ENCODE measurements around the gene ETS1.

The ETS1 gene

DNA sequence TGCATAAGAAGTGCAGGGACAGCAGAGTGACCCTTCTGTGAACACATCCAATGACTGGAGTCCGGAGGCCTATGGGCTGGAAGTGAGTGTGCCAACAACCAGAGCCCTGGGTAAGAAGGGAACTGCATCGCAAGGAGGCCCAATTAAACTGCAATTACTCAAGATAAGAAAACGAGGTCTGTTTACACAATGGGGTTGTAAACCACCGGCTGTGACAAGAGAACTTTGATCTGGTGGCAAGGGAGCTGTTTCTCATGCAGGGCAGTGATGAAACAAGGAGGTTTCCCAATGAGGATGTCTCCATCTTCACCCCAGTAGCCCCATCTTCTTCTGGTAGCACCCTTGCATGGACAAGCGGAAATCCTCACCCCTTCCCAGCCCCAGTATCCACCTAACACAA, 21.5 kb downstream of the ETS1 start:
- DNase-seq, result no peak

DNA sequence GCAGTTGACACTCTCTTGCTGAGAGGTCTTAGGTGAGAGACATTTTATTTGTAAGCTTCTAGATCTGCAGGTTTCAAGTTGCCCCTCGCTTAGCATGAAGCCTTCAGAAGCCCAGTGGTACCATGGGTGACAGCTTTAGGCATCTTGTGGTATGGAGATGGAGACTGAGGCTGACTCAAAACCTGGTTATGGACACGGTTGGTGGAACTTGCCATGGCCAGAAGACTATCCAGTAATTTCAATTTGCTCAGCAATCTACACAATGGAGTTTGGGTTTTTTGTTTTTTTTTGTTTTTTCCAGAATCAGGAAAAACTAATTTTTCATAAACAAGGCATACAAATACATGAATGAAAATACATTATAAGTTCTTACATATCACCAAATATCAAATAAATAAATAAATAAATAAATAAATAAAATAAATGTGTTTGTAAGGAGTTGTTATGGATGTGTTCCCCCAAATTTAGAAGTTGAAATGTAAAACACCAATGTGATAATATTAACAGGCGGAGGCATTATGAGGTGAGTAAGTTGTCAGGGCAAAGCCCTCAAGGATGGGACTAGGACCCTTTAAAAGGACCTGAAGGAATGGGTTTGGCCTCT, 22.6 kb downstream of the ETS1 start:
- no peak for DNase-seq

DNA sequence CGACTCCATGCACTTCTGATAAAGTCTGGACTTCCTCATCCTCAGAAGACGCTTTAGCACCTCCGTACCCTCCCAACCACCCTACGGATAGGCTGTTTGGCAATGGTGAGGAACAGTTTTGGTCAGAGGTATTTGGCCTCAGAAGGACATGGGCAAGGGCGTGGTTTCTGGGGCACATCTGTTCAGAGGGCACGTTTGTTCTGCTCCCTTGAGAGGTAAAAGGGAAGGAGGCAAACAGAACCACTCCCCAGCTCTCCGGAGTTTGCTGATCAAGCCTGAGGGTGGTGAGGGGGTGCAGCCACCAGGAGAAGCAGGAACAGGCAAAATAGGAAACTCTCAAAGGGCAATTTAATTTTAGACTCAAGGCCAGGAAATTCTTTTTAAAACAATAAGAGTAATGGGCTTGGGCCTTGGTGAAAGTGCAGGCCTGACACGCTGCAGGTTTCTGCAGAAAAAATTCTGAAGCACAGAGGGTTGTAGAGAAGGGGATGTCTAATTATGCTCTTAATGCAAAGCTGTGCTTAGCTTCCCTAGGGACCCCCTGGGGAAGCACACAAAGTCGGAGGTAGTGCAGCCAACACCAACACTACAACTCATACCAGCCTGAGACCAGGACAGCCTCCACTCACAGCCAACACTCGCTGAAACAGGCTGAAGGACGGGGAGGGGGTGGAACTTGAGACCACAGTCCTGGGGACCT, 23.3 kb downstream of the ETS1 start:
- DNase-seq, result no peak

DNA sequence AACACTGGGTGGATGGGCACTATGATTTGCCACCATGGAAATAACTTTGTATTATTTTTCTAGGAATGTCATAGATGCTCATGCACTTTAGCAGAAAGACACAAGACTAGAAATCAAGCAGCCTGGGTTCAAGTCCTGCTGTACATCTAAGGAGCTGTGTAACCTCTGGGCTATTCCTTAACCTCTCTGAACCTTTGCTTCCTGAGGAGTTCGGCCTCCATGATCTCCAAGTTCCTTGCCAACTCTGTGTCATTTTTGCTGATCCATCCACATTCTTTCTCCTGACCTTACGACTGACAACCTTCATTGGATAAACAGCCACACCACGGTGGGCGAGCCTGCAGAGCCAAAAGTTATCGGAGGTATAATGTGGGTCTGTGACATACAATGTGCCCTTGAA, 24.1 kb downstream of the ETS1 start:
- DNase-seq, result no peak

DNA sequence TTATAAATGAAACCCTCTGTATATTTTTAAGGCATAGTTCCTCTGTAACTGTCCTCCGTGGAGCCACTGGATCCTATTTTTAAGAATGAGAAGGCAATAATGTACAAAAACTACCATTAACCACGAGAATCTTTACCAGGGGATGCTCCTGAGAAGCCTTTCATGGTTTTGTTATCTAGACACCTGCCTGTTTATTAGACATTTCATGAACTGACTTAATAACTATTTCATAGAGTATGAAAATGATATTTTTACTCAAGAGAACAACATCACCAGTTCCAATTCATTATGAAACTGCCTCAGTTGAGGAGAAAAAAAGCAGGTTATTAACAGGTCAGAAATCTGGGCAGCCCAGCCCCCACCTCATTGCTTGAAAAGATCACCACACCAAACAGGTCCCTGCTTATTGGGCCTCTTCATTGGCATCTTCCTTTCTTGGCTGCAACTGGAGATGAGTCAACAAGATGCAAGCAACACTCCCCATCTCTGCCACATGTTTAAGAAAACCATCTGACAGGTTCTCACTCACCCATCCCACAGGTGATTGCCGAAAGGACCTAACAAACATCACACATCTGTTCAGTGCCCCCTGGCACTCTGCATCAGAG, 27.8 kb downstream of the ETS1 start:
- DNase-seq, result no peak

DNA sequence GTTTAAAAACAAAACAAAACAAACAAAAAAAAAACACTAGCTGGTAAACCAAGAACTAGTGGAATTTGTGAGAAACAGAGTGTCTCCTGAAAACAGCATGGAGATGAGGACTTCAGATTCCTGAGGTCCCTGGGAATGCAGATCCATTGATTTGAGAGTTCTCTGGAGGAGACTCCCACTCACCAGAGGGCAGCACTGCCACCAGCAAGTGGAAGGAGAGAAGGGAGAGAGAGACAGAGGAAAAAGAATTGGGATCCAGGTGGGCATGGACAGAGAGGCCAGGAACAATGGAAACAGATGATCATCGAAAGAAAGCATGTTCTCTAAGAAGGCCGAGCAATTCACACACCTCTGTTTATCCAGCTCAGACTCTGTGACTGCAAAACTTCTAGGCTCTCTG, 31.8 kb downstream of the ETS1 start:
- DNase-seq, result no peak

DNA sequence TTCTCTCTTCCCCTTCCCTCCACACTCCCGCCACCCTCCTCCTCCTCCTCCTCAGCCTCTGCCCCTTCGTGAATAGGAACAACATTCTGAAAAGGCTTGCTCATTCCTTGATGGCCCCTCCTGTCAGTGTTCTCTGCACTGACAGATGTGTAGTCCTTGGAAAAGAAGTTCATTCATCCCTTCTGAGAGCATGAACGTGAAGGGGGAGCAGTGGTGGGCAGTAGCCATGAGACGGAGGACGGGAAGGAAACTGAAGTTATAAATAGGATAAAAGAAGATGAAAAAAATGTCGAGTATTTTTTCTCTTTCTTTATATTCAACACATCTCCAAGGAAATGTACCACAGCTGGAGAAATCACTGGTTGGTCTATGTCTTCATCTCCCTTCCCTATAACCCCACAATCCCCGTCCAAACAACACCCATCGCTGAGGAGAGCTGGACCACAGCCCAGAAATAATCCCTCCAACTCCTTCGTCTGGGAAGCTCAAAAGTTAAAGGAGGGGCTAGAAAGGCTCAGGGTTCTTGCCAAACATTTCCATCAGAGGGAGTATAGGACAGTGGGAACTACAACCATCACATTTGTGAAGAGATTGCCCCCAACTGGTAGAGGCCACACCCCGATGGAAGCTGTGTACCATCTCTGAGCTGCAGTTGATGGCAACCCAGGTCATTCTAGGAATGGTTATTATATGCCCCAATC, 33.5 kb downstream of the ETS1 start:
- DNase-seq, result peak; percentile 34

DNA sequence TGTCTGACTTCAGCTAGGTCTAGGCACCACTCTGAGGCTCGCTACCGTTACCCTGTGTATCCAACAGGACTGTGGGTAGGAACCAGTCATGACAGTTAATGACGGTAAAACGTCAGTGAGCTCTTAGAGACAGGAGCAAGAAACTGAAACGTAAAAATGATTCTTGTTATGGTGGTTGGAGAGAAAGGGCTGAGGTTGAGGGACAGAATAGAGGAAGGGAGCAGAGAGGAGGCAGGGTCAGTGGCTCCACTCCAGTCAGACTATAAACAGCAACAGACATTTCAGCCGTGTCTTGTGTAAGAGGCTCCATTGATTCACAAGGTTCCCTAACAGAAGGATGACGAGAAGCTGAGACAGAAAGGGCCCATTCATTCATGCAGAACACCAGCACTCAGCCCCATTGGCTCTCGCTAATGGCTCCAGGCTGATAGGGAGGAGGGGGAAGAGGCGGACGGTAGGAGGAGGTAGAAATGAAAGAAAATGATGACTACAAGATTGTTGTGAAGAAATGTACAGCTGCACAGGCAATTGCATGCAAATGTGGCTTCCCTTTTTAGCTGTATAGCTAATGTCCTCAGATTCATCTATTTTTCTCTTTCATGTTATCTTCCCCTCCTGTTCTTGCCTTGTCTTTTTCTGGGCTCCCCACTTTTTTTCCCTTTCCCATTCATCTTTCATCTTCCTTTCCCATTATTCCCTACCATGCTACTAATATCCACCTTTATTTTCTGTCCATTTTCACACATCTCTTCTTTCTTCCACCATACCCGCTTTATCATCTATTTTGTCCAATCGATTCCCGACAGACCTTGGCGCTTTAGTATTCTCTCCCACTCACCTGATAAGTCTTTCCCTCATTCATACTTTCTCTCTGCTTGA, 34.3 kb downstream of the ETS1 start:
- DNase-seq, result peak; percentile 51

DNA sequence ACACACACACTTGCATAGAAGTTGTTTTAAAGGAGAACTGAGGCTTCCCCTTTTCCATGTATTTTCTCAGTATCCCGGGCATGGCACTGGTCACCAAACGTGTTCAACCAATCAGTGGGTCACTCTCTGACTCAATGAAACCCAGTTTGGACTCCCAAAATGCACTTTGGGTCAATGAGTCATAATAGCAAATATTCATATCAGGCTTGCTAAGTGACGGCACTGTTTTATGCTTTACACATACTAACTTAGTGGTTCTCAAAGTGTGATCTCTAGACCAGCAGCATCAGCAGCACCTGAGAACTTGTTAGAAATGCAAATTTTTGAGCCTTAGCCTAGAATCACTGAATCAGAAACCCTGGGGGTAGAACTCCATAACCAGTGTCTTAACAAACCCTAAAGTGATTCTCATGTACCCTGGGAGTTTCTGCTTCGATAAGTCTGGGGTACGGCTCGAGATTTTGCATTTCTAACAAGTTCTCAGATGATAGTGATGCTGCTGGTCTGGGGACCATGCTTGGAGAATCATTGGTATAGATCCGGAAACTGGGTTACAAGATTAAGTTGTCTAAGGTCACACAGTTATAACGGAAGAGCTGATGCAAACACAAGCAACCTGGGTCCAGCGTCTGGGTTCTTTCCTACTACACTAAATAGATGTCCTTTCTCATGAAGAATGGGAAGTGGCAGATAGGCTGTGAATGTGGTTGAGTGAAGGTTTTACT, 35.6 kb downstream of the ETS1 start:
- DNase-seq, result no peak

DNA sequence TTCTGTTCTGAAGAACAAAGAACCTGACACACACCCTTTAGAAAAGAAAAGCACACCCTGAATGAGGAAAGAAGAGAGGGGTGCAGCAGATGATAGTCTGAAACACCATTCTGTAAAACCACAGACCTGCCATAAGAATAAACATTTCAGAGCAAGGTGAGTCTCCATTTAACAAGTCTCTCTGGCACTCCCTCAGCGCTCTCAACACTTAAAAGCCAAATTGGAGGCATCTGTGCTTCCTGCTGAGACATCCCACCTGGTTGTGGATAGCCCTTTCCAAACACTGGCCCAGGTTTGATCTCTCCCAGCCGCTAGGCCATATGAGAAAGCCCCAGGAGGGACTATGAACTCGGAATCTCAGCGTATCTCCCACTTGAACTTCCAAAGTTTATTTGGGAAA, 36.3 kb downstream of the ETS1 start:
- peak; percentile 50 for DNase-seq

DNA sequence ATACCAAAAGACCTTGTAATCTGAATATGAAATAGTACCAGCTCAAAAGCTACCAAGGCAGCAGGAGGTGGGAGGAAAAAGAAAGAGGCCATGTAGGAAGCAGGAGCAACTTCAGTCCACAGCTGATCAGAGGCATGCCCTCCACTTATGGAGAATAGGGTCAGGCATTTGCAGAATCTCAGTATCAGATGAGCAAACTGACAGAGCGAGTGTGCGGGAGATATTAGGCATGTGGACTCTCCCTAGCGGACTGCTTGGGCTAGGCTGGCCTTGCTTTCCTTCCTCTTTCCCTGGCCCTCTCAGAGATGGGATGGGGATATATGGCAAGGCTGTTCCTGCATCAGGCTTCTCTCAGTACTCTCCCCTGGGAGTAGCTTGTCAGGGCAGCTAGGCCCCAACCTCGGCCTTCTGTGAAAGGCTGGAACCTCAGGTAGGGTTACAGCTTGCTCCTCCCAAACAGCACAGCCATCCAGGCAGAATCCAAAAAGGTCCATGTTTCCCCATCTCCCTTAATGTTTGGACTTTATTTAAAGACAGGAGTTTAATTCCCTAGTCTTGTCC, 37.0 kb downstream of the ETS1 start:
- no peak for DNase-seq

DNA sequence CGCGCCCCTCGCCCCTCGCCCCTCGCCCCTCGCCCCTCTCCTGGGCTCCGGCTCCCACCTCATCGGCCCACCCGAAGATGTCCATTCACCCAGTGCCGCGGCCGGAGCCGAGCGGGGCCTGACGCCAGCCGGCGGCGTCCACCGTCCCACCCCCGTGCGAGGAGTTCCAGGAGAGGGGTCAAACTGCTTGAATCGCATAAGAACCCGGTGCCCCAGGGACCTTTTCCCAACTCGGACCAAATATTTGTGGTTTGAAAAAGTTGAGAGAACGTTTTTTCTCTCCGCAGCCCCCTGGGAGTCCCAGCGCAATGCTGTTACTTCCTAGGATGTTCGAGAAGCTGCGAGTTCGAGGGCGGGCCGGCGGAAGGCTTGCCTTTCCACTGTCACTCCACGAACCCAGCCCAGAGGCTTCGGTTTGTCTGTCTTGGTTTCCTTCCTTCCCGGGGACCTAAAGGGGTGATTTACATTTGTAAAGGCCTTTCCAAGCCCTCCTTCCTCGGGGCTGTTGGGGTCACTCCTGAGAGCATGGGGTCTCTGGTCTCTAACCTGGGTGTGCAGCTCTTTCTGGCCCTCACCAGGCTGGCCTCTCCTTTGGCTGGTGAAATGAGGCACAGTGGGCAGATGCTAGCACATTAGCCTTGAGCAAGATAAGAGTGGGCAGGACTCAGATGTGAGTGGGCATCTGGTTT, 38.0 kb downstream of the ETS1 start:
- no peak for DNase-seq

DNA sequence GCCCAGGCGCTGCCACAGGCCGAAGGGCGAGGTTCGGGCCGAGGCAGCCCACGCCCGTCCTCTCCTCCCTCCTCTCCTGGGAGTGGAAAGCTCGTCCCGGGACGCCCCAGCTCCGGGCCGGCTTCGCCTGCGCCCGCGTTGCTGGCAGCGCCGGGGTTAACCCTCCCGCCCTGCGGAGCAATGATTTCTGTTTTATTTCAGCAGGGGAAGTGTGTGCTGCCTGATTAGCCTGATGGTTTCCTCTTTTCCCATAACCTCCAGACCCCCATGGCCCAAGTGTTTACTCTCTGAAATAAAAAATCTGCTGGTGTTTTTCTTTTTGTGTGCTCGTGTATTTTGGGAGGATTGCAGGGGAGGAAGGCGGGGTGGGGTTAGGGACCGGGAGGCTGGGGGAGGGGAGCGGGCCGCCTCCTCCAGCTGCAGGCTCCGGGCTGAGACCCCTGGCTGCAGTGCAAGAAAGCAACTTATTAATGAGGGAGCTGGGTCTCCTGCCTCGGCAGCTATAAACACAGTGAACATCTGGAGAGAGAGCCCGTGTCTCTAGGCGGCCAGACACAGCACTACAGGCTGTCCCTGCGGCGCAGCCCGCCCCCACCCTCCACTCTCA, 38.6 kb downstream of the ETS1 start:
- DNase-seq, result peak; percentile 56

DNA sequence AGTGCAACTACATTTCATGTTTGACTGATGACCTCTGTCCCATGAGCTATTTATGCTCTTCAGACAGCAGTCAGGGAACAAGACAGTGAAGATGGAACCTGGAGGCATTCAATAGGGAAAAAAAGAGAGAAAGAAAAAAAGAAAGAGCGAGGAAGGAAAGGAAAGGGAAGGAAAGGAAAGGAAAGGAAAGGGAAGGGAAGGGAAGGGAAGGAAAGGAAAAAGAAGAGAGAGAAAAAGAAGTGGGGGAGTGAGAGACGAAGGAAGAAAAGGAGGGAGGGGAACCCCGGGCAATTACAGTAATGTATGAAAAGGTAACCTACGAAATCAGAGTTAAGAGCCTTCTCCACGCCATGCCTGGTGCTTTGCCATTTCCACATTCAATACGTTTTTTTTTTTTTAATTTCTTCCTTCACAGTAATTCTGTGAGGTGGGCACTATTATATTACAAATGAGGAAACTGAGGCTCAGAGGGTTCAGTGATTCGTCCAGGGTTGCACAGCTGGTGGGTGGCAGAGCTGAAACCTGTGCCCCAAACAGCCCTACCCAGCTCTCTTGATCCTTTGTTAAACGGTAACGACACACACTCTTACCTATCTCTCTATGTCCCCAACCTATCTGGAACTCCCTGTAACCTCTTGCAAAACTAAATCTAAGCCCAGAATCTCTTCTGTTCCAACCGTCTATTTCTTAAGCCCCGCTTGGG, 39.3 kb downstream of the ETS1 start:
- DNase-seq, result no peak

DNA sequence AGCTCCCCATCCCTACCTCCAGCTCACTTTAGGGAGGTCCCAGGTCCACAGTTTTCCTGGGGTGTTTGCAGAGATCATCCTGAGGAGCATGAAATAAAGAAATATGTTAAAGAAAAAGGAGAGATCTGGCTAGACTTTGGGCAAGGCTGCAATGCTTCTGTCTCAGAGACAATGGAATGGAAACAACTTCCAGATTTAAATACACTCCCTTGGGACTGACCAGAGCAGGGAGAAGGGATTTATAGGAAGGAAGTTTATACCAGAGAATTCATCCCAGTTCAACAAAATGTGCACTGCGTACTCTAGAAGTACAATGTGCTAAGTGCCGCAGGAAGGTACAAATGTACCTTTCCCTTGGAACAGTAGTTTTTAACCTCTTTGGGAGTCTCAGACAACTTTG, 40.4 kb downstream of the ETS1 start:
- DNase-seq, result no peak

DNA sequence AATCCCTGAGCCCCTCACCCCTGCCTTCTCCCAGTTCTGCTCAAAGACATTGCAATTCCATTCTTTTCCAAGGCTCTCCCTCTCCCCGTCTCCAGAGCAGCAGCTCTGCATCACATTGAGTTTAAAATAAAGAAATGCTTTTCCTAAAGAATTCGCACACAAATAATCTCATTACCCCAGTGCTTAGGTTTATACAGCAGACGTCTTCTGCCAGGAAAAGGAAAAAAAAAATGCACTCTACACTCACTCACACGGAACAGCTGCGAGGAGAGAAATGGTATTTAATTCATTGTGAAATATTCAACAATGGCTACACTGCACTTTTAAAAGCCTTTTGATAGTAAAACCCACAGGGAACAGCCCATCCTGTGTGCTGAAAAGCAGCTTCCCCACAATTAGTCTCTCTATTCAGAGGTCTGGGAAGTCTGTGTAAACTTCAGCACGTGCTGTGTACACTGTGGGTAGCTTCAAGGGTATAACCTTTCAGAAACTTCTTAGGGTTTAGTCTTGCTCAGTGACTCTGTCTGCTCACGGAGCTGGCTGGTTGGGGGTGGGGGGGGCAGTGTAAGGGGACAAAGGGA, 42.8 kb downstream of the ETS1 start:
- DNase-seq, result peak; percentile 73

DNA sequence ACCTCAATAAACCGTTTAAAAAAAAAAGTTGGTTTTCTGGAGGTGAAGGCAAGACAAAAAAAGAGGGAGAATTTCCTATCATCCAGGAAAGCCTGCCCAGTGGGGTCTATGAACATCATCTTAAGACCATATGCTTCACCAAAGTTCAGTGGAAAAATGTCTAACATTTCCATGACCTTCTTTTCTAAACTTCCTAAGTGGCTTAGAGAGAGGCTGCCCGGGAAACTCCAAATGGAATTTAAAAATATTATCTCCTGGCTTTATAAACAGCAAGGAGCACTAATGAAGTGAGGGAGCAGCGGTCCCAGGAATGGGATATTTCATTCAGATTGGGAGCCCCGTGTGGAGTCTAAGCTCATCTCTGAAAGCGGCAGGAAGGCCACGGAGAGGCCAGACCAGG, 46.9 kb downstream of the ETS1 start:
- no peak for DNase-seq

DNA sequence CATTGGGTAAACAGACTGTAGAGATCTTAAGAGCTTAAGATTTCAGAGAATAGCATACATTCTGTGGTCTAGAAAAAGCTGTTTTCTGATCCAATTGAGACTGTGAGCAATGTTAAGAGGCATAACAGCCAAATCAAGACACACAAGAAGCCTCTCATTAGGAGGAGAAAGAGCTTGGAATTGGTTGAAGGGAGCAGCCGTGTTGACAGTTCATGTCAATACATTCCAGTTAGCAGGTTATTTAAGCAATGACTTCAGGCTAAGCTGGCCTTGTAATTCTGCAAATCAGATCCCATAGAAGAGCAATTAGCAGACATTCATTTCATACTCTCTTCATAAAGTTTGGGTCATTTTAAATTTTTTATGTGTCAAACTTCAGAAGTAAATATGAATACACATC, 50.9 kb downstream of the ETS1 start:
- DNase-seq, result no peak

Data from CD4-positive, alpha-beta T cell treated with Interleukin-6 for 4 hours (primary cell).